Measurements from ENCODE around the gene USF3.

DNA sequence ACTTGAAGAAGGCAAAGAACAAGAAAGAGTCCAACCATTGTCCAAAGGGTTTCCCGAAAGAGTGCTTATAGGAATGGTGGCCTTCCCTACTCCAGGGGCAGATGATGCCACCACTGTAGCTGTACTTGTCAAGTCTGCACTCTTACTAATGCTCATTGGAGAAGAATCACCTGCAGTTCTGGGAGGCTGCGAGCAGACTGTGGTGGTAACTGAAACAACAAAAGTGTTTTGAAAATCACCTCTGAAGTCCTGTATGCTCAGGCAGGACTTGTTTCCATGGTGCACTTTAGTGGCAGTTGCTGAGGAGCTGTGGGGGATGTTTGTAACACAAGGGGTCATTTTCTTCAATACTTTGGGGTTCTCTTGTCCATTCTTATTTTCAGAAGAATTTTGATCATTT, 36.0 kb downstream of the USF3 start:
- TF ChIP-seq POLR2AphosphoS5 (IDR thresholded peaks at IDR 0.05): no peak
- no peak for TF ChIP-seq CTCF (IDR thresholded peaks at IDR 0.05)
- TF ChIP-seq POLR2A (IDR thresholded peaks at IDR 0.05): no peak

Data from breast epithelium (tissue), 3 donors.